Testis (tissue), 3 donors: ENCODE results near the gene NCAM1. TPM values are rescaled to one million over a fixed set of nuclear protein-coding genes. Genes with fewer than 3 reads are reported as not detected.
A peak's percentile ranks its signal among the peaks of the same experiment; 100 is the strongest.

Experiments
- DNase-seq: peaks from one replicate; pipeline ENCODE4 v3.0.0-alpha.2; 2019
- H3K27ac ChIP-seq, 2 donors: fragments of 200-600 bp; sonication (generic); one replicate each; pipeline ENCODE4 v1.5.1; 2019
- H3K27me3 ChIP-seq: fragments of 200-600 bp; sonication (generic); one replicate; pipeline ENCODE4 v1.5.1; 2019
- H3K36me3 ChIP-seq: fragments of 200-600 bp; sonication (generic); one replicate; pipeline ENCODE4 v1.5.1; 2017; ENCODE audit warnings: low read depth; ENCODE audit errors: missing control alignments
- H3K4me1 ChIP-seq: fragments of 200-600 bp; sonication (generic); one replicate; pipeline ENCODE4 v1.5.1; 2019
- H3K4me3 ChIP-seq, 2 donors: fragments of 200-600 bp; sonication (generic); one replicate each; pipeline ENCODE4 v1.5.1; 2017 to 2019
- H3K9me3 ChIP-seq: fragments of 200-600 bp; sonication (generic); one replicate; pipeline ENCODE4 v1.5.1; 2017
- CTCF ChIP-seq, 3 experiments: fragments of 450-650 bp in 2 of 3; fragments of 200-600 bp in 1 of 3; sonication (generic) in 1 of 3; IDR thresholded peaks; one replicate each; pipeline ENCODE4 v1.5.1; 2016 to 2019; ENCODE audit warnings: antibody characterized with exemption in 3 of 3, mild to moderate bottlenecking in 2 of 3, moderate library complexity in 1 of 3
- POLR2A ChIP-seq: fragments of 450-650 bp; IDR thresholded peaks from one replicate; pipeline ENCODE4 v1.6.1; 2017; ENCODE audit warnings: antibody characterized with exemption, mild to moderate bottlenecking, moderate library complexity
- WGBS, 2 donors: methylation state at CpG; one replicate each; pipeline ENCODE4 v1.1.5; 2018; 5-methylcytosine and 5-hydroxymethylcytosine counted together
- intact Hi-C: fragments of 100-400 bp; cut with DNase I; formaldehyde crosslinking; loops from one replicate; pipeline ENCODE4 v1.15.1; 2023; ENCODE audit warnings: low total_unique reads
- polyA plus RNA-seq: library from polyadenylated mRNA; stranded (reverse); fragments of 350-450 nt; fragmentation: Illumina TruSeq; extraction: RNeasy Lipid Tissue Mini Kit (QIAGEN cat#74804); gene quantifications from one replicate; pipeline ENCODE4 v1.2.3, GENCODE V29; 2014; ENCODE audit warnings: low read depth, low replicate concordance; ENCODE audit not compliant: insufficient read depth
- total RNA-seq, 2 donors: library from RNA; depleted of rRNA; stranded (reverse); fragments of >200 nt; gene quantifications; one replicate each; pipeline ENCODE4 v1.2.3, GENCODE V29; 2016

The NCAM1 gene
- total and polyA plus RNA-seq, 3 donors from 2014 or later: 12.3 to 33.3 (median 13.8) TPM

- WGBS, 2 donors: 61 to 86% methylated on average over 2 of the region's 2 CpGs
- Histone ChIP-seq H3K4me1 (no peaks in the 10 kb centered on the region), H3K36me3 (no peaks in the 10 kb centered on the region), H3K4me3 (no peak overlapping the region), H3K27ac (no peak overlapping the region), H3K27me3 (no peaks in the 10 kb centered on the region), H3K9me3 (no peaks in the 10 kb centered on the region)
- intact Hi-C loops: no loop called here
- DNase-seq: no peak
- no peak for TF ChIP-seq CTCF (IDR thresholded peaks at IDR 0.05)
- no peak for TF ChIP-seq POLR2A
These were observed 192.6 kb downstream of the NCAM1 start for GRCh38 chr11:113153847-113154246.

DNA sequence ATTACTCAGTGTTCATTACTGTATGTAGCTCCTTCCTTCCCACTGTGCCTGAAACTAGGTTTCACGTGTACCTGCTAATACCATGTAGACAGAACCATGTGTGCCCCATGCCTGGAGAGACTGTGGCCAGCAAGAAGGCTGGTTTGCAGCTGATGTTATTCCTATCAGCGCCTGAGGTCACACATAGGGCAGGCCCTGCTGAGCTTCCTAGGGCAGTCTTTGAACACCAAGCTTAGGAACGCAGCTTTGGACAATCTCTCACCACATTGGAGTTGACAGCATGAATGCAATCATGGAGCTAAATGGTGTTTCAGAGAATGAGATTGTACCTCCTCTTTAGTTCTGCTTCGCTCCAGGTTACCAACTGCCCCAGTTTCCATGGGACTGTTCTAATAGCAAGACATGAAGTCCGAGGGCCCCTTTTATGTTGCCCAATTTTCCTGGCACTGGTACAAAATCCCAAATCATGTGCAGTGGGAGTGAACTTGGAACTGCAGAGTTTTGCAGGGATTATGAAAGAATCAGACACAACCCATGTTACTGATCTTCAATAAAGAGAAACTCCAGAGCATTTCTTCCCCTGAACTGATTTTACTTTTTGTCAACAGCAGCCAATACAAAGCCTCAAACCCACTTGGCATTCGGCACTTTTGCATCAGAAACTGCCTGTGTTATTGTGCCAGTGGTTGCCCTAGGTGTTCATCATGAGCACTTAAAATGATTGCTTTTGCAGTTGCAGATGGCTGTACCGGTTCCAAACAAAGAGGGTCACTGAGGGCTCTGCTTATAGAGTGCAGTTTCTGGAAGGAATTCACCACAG, 199.0 kb downstream of the NCAM1 start:
- DNase-seq: peak; percentile 20
- Histone ChIP-seq H3K27me3 (no peaks in the 10 kb centered on the region), H3K4me3 (no peak overlapping the region), H3K4me1 (peaks cover 24% of the 10 kb centered on the region), H3K27ac (no peak overlapping the region), H3K9me3 (no peaks in the 10 kb centered on the region), H3K36me3 (no peaks in the 10 kb centered on the region)
- WGBS, 2 donors: 71 to 72% methylated on average over 7 of the region's 7 CpGs
- TF ChIP-seq CTCF (IDR thresholded peaks at IDR 0.05) (no peak), POLR2A (no peak)
- intact Hi-C loops: no loop called here

DNA sequence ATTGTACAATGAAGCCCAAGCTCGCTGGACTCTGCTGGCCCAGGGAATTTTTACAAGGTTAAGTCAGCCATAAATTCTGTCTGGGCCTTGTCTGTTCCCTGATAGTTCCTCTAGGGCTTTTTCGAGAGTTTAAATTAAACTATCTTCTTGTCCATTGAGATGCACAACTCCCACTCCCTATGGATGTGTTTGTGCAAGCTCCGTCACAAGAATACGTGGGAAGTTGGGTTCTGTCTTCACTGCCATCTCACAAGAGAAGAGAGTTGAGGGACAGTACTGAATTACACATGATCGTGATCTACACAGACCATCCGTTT, 199.5 kb downstream of the NCAM1 start:
- intact Hi-C loops: no loop called here
- no peak for DNase-seq
- no peak overlapping the region for H3K4me3 ChIP-seq
- H3K4me1 ChIP-seq: peaks cover 24% of the 10 kb centered on the region
- no peak overlapping the region for H3K27ac ChIP-seq
- no peaks in the 10 kb centered on the region for H3K36me3 ChIP-seq
- no peaks in the 10 kb centered on the region for H3K27me3 ChIP-seq
- no peaks in the 10 kb centered on the region for H3K9me3 ChIP-seq
- WGBS, 2 donors: 65 to 79% methylated on average over 6 of the region's 6 CpGs
- TF ChIP-seq CTCF (IDR thresholded peaks at IDR 0.05): no peak
- no peak for TF ChIP-seq POLR2A

- intact Hi-C loops: no loop called here
- peak; percentile 32 for DNase-seq
- TF ChIP-seq POLR2A (no peak), CTCF (IDR thresholded peaks at IDR 0.05) (no peak)
- Histone ChIP-seq H3K4me3 (no peak overlapping the region), H3K36me3 (no peaks in the 10 kb centered on the region), H3K27ac (no peak overlapping the region), H3K4me1 (peaks cover 24% of the 10 kb centered on the region), H3K9me3 (no peaks in the 10 kb centered on the region), H3K27me3 (no peaks in the 10 kb centered on the region)
- 34 to 41% methylated on average over 5 of the region's 5 CpGs for WGBS, 2 donors
These were observed 200.7 kb downstream of the NCAM1 start for GRCh38 chr11:113161711-113162591.
